Measurements from ENCODE around the gene KIF26A.

KIF26A gene

DNA sequence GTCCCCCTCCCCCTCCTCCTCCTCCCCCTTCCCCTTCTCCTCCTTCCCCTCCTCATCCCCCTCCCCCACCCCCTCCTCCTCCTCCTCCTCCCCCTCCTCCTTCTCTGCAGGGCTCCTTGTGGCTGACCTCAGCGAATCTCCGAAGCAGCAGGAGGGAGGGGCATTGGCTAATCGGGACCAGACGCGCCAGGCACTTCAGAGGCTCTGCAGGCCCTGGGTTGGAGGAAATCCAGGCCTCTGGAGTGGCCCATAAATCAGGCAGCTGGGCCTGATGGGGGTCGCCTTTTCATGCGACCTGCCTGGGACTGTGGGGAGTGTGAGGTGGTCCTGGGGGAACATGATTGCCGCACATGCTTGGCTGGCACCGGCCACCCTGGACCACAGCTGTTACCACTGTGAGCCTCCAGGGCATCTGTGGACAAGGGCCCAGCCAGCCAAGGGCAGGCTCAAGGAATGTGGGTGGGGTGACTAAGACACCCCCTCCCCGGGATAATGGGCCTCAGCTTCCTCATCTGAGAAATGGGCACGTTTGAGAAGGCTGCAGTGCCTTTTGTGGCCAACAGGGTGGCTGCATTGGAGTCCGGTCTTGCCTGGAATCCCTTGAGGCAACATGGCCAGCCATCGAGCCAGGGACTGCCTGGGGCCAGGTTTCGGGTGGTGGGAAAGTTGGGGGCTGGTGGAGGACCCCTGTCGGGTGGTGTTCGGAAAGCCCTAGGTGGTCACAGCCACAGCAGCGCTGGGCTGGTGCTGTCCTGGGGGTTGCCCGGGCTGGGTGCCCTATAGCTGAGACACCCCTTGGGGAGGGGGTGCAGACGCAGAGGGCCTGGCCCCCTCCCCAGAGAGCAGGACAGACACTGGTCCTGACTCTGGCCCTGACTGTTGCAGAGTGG is 12.0 kb downstream of the KIF26A start (continued):
- TF ChIP-seq ZNF26 (tag by site-specific recombination; IDR thresholded peaks at IDR 0.05) = no peak
- TF ChIP-seq, protein P1, sequence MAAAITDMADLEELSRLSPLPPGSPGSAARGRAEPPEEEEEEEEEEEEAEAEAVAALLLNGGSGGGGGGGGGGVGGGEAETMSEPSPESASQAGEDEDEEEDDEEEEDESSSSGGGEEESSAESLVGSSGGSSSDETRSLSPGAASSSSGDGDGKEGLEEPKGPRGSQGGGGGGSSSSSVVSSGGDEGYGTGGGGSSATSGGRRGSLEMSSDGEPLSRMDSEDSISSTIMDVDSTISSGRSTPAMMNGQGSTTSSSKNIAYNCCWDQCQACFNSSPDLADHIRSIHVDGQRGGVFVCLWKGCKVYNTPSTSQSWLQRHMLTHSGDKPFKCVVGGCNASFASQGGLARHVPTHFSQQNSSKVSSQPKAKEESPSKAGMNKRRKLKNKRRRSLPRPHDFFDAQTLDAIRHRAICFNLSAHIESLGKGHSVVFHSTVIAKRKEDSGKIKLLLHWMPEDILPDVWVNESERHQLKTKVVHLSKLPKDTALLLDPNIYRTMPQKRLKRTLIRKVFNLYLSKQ (tag by site-specific recombination; IDR thresholded peaks at IDR 0.05; ENCODE audit: borderline replicate concordance) = no peak
- peak; percentile 73 for TF ChIP-seq ZNF121 (tag by site-specific recombination; IDR thresholded peaks at IDR 0.05)
- TF ChIP-seq ZNF404 (tag by site-specific recombination; IDR thresholded peaks at IDR 0.05) = no peak
- TF ChIP-seq ZBTB21 (tag by site-specific recombination; IDR thresholded peaks at IDR 0.05) = 0 out of 2 replicates have a peak, but pooled peaks have one; percentile 43
- TF ChIP-seq YY1 (tag by site-specific recombination; IDR thresholded peaks at IDR 0.05) = no peak
- TF ChIP-seq GLIS2 (tag by site-specific recombination; IDR thresholded peaks at IDR 0.05) = 0 out of 2 replicates have a peak, but pooled peaks have one; percentile 22
- TF ChIP-seq KLF9 (tag by site-specific recombination; IDR thresholded peaks at IDR 0.05; ENCODE audit: low read depth) = peak; percentile 42; the same call in 1 of the 2 replicates
- TF ChIP-seq ZNF629 (tag by site-specific recombination; IDR thresholded peaks at IDR 0.05) = peak; percentile 28; the same call in 1 of the 2 replicates
- TF ChIP-seq ZNF112 (tag by site-specific recombination; IDR thresholded peaks at IDR 0.05) = no peak
- TF ChIP-seq ZBTB8A (tag by site-specific recombination; IDR thresholded peaks at IDR 0.05) = peak; percentile 68
- peak; percentile 91 for TF ChIP-seq GLIS1 (tag by site-specific recombination; IDR thresholded peaks at IDR 0.05)
- no peak for TF ChIP-seq ZNF221 (tag by site-specific recombination; IDR thresholded peaks at IDR 0.05; ENCODE audit: borderline replicate concordance)
- no peak for TF ChIP-seq ZNF707 (tag by site-specific recombination; IDR thresholded peaks at IDR 0.05)
- peak; percentile 75; the same call in 1 of the 2 replicates for TF ChIP-seq ZNF580 (tag by site-specific recombination; IDR thresholded peaks at IDR 0.05)
- 0 out of 2 replicates have a peak, but pooled peaks have one; percentile 7 for TF ChIP-seq ZNF146 (tag by site-specific recombination; IDR thresholded peaks at IDR 0.05)
- peak; percentile 48; the same call in 1 of the 2 replicates for TF ChIP-seq ZFP69B (tag by site-specific recombination; IDR thresholded peaks at IDR 0.05)
- TF ChIP-seq, protein P2, sequence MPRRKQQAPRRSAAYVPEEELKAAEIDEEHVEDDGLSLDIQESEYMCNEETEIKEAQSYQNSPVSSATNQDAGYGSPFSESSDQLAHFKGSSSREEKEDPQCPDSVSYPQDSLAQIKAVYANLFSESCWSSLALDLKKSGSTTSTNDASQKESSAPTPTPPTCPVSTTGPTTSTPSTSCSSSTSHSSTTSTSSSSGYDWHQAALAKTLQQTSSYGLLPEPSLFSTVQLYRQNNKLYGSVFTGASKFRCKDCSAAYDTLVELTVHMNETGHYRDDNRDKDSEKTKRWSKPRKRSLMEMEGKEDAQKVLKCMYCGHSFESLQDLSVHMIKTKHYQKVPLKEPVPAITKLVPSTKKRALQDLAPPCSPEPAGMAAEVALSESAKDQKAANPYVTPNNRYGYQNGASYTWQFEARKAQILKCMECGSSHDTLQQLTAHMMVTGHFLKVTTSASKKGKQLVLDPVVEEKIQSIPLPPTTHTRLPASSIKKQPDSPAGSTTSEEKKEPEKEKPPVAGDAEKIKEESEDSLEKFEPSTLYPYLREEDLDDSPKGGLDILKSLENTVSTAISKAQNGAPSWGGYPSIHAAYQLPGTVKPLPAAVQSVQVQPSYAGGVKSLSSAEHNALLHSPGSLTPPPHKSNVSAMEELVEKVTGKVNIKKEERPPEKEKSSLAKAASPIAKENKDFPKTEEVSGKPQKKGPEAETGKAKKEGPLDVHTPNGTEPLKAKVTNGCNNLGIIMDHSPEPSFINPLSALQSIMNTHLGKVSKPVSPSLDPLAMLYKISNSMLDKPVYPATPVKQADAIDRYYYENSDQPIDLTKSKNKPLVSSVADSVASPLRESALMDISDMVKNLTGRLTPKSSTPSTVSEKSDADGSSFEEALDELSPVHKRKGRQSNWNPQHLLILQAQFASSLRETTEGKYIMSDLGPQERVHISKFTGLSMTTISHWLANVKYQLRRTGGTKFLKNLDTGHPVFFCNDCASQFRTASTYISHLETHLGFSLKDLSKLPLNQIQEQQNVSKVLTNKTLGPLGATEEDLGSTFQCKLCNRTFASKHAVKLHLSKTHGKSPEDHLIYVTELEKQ (tag by site-specific recombination; IDR thresholded peaks at IDR 0.05; ENCODE audit: borderline replicate concordance) = peak; percentile 49
- peak; percentile 63; the same call in 1 of the 2 replicates for TF ChIP-seq ZNF2 (tag by site-specific recombination; IDR thresholded peaks at IDR 0.05)
- TF ChIP-seq ZNF549 (tag by site-specific recombination; IDR thresholded peaks at IDR 0.05) = no peak
- TF ChIP-seq, protein P3, sequence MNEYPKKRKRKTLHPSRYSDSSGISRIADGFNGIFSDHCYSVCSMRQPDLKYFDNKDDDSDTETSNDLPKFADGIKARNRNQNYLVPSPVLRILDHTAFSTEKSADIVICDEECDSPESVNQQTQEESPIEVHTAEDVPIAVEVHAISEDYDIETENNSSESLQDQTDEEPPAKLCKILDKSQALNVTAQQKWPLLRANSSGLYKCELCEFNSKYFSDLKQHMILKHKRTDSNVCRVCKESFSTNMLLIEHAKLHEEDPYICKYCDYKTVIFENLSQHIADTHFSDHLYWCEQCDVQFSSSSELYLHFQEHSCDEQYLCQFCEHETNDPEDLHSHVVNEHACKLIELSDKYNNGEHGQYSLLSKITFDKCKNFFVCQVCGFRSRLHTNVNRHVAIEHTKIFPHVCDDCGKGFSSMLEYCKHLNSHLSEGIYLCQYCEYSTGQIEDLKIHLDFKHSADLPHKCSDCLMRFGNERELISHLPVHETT (tag by site-specific recombination; IDR thresholded peaks at IDR 0.05) = 0 out of 2 replicates have a peak, but pooled peaks have one; percentile 29
- TF ChIP-seq ZIC2 (tag by site-specific recombination; IDR thresholded peaks at IDR 0.05) = peak; percentile 93
- TF ChIP-seq SP2 (tag by site-specific recombination; IDR thresholded peaks at IDR 0.05) = no peak
- 0 out of 2 replicates have a peak, but pooled peaks have one; percentile 18 for TF ChIP-seq PRDM4 (tag by site-specific recombination; IDR thresholded peaks at IDR 0.05)
- TF ChIP-seq ZNF148 (tag by site-specific recombination; IDR thresholded peaks at IDR 0.05; ENCODE audit: borderline replicate concordance) = no peak

Data from HEK293 (cell line).